HepG2 (cell line): ENCODE data around the gene ITGAV. TPM values are rescaled to one million over a fixed set of nuclear protein-coding genes. Genes with fewer than 3 reads are reported as not detected.

ENCODE experiments used
- ATAC-seq: fragments of 200-7000 bp; cut with Tn5 transposase; 3 replicates; pipeline ENCODE4 v1.9.1; 2020; ENCODE audit warnings: mild to moderate bottlenecking, moderate library complexity
- BruUV-seq: library from RNA; stranded (reverse); fragments of 400-500 nt; replicated peaks from 2 replicates; lab custom pipeline; 2021; lab: Mats Ljungman, UMichigan
- CTCF ChIA-PET: fragments of 300-600 bp; formaldehyde crosslinking; extraction: SDS; loops from one replicate; lab custom pipeline; 2021; ENCODE audit warnings: low total read pairs, inconsistent platforms, low intra/inter-chr PET ratio; lab: Yijun Ruan, JAX
- POLR2A ChIA-PET: fragments of 350-600 bp; sonication (Branson Sonifier 250); formaldehyde crosslinking; loops from one replicate; lab custom pipeline; 2020; ENCODE audit warnings: antibody characterized with exemption, inconsistent platforms; lab: Yijun Ruan, JAX
- DNase-seq: peaks from one replicate; pipeline ENCODE4 v3.0.0-alpha.2; 2015; ENCODE audit warnings: low spot score
- FAIRE-seq: peaks from 3 replicates; lab custom pipeline; 2011; peaks lifted over from hg19 to GRCh38; lab: Jason Lieb, UNC
- H2AFZ ChIP-seq: one replicate; pipeline ENCODE4 v1.6.1; 2011; ENCODE audit warnings: low read length, inconsistent platforms
- H3K27ac ChIP-seq: fragments of 300-600 bp; 3 replicates; pipeline ENCODE4 v1.8.0; 2011; ENCODE audit warnings: mixed run types, mild to moderate bottlenecking, mixed read lengths, low read length, inconsistent platforms; ENCODE audit not compliant: insufficient read depth; ENCODE audit errors: extremely low read length
- H3K27me3 ChIP-seq, 2 experiments: fragments of 200-600 bp in 1 of 2; 2 replicates in 1 of 2; 3 replicates in 1 of 2; pipeline versions ENCODE4 v1.6.0 to v1.8.0; 2011; ENCODE audit warnings: low read length in 2 of 2, mild to moderate bottlenecking in 2 of 2, moderate library complexity in 2 of 2, inconsistent platforms in 1 of 2; ENCODE audit not compliant: insufficient read depth in 2 of 2, control insufficient read depth in 1 of 2
- H3K36me3 ChIP-seq, 2 experiments: fragments of 200-600 bp in 1 of 2; replicated peaks in 1 of 2; 2 replicates in 1 of 2; 3 replicates in 1 of 2; pipeline versions ENCODE4 v1.5.1 to v1.8.0; 2011; ENCODE audit warnings: low read length in 2 of 2, inconsistent platforms in 1 of 2; ENCODE audit not compliant: insufficient read depth in 2 of 2, control insufficient read depth in 1 of 2
- H3K4me1 ChIP-seq: 2 replicates; pipeline ENCODE4 v1.5.1; 2012; ENCODE audit warnings: low read length, inconsistent platforms; ENCODE audit not compliant: insufficient read depth
- H3K4me2 ChIP-seq: 2 replicates; pipeline ENCODE4 v1.6.0; 2011; ENCODE audit warnings: low read depth, low read length, inconsistent platforms
- H3K4me3 ChIP-seq, 3 experiments: fragments of 200-600 bp in 1 of 3; sonication (generic), shearing (Covaris generic) in 1 of 3; replicated peaks in 1 of 3; 2 replicates each; pipeline ENCODE4 v1.5.1; 2011 to 2016; ENCODE audit warnings: low read length in 3 of 3, inconsistent platforms in 2 of 3, low read depth in 2 of 3, mild to moderate bottlenecking in 2 of 3, control low read depth in 1 of 3, mixed read lengths in 1 of 3; ENCODE audit not compliant: insufficient read depth in 1 of 3
- H3K79me2 ChIP-seq: one replicate; pipeline ENCODE4 v1.6.1; 2011; ENCODE audit warnings: low read length, inconsistent platforms; ENCODE audit not compliant: insufficient read depth
- H3K9ac ChIP-seq: 2 replicates; pipeline ENCODE4 v1.6.0; 2011; ENCODE audit warnings: mild to moderate bottlenecking, low read depth, low read length, inconsistent platforms; ENCODE audit not compliant: insufficient read depth
- H3K9me3 ChIP-seq: 2 replicates; pipeline ENCODE4 v1.5.1; 2012; ENCODE audit warnings: mild to moderate bottlenecking, low read length
- H4K20me1 ChIP-seq: 2 replicates; pipeline ENCODE4 v1.6.0; 2011; ENCODE audit warnings: inconsistent platforms, mild to moderate bottlenecking, low read length, moderate library complexity; ENCODE audit not compliant: insufficient read depth
- ADNP ChIP-seq: sonication (generic); formaldehyde crosslinking; IDR thresholded peaks from 2 replicates; pipeline ENCODE4 v1.4.0; 2020; ENCODE audit warnings: missing genetic modification reagents
- EZH2 ChIP-seq: conservative IDR thresholded peaks from 2 replicates; pipeline ENCODE4 v1.6.1; 2012; ENCODE audit warnings: mild to moderate bottlenecking, low read depth, low read length, moderate library complexity
- JUN ChIP-seq: sonication (generic); formaldehyde crosslinking; IDR thresholded peaks from 2 replicates; pipeline ENCODE4 v1.4.0; 2020; ENCODE audit warnings: mild to moderate bottlenecking, missing genetic modification reagents
- KDM2A ChIP-seq: sonication (generic); formaldehyde crosslinking; IDR thresholded peaks from 2 replicates; pipeline ENCODE4 v1.4.0; 2020; ENCODE audit warnings: low read depth, missing genetic modification reagents, borderline replicate concordance
- KLF16 ChIP-seq, 2 experiments: sonication (generic) in 1 of 2; formaldehyde crosslinking in 1 of 2; IDR thresholded peaks; 2 replicates each; pipeline versions ENCODE4 v1.6.1 to v1.8.0; 2016 to 2023; ENCODE audit warnings: missing genetic modification reagents in 2 of 2, missing compliant biosample characterization in 1 of 2
- MTF2 ChIP-seq: sonication (generic); formaldehyde crosslinking; IDR thresholded peaks from 2 replicates; pipeline ENCODE4 v1.5.0; 2020; ENCODE audit warnings: missing genetic modification reagents, borderline replicate concordance
- NFE2L1 ChIP-seq: sonication (generic); formaldehyde crosslinking; IDR thresholded peaks from 2 replicates; pipeline ENCODE4 v1.4.0; 2020; ENCODE audit warnings: missing genetic modification reagents, mild to moderate bottlenecking, borderline replicate concordance
- NR2C2 ChIP-seq: sonication (generic); formaldehyde crosslinking; IDR thresholded peaks from 2 replicates; pipeline ENCODE4 v1.4.0; 2020; ENCODE audit warnings: missing genetic modification reagents, mild to moderate bottlenecking, moderate library complexity, borderline replicate concordance
- REXO4 ChIP-seq: sonication (generic); formaldehyde crosslinking; IDR thresholded peaks from 2 replicates; pipeline ENCODE4 v1.8.0; 2022; ENCODE audit warnings: missing genetic modification reagents, mild to moderate bottlenecking, borderline replicate concordance
- SIN3B ChIP-seq: fragments of 150-350 bp; IDR thresholded peaks from 2 replicates; pipeline ENCODE4 v1.6.1; 2014; ENCODE audit warnings: low read length
- ZFP90 ChIP-seq: sonication (generic); formaldehyde crosslinking; IDR thresholded peaks from 2 replicates; pipeline ENCODE4 v1.8.0; 2022; ENCODE audit warnings: missing genetic modification reagents, mild to moderate bottlenecking, inconsistent platforms, borderline replicate concordance
- ZNF292 ChIP-seq: sonication (generic); formaldehyde crosslinking; IDR thresholded peaks from 2 replicates; pipeline ENCODE4 v1.8.1; 2022; ENCODE audit warnings: mild to moderate bottlenecking, low read depth, missing genetic modification reagents, borderline replicate concordance
- ZSCAN29 ChIP-seq: sonication (generic); formaldehyde crosslinking; conservative IDR thresholded peaks from 2 replicates; pipeline ENCODE4 v1.4.0; 2020; ENCODE audit warnings: mild to moderate bottlenecking, missing genetic modification reagents
- ZSCAN30 ChIP-seq: sonication (generic); formaldehyde crosslinking; IDR thresholded peaks from 2 replicates; pipeline ENCODE4 v1.5.0; 2020; ENCODE audit warnings: mild to moderate bottlenecking, missing genetic modification reagents
- WGBS: methylation state at CpG from one replicate; pipeline ENCODE4 v1.1.6; 2017; ENCODE audit warnings: low lambda C conversion rate; 5-methylcytosine and 5-hydroxymethylcytosine counted together
- in situ Hi-C: cut with HindIII; loops from 2 replicates; pipeline ENCODE4 v1.10.0; 2017; ENCODE audit warnings: low pct_unique_long_range_greater_than_20kb; ENCODE audit not compliant: extremely low pct_ligation_motif_present
- intact Hi-C: fragments of 100-400 bp; cut with micrococcal nuclease; formaldehyde crosslinking; loops from one replicate; pipeline ENCODE4 v1.10.0; 2022; ENCODE audit not compliant: unreplicated experiment
- polyA plus RNA-seq, 8 experiments: library from polyadenylated mRNA; depleted of rRNA in 3 of 8; stranded (reverse) in 7 of 8; unstranded in 1 of 8; fragments of >200 nt; fragmentation: Illumina TruSeq in 4 of 8; extraction: Trizol in 4 of 8; gene quantifications; 2 replicates each; pipeline versions ENCODE4 v1.2.1 to v1.2.3, GENCODE V29; 2011 to 2016; ENCODE audit warnings: low read depth in 4 of 8, missing spikeins in 1 of 8, mixed read lengths in 1 of 8; ENCODE audit not compliant: insufficient read depth in 1 of 8
- total RNA-seq, 5 experiments: library from RNA; depleted of rRNA; stranded (reverse); fragments of >200 nt; fragmentation: Illumina TruSeq; extraction: Trizol; gene quantifications; 2 replicates each; pipeline ENCODE4 v1.2.3, GENCODE V29; 2016; ENCODE audit warnings: low read depth in 1 of 5
- TF ChIP-seq, protein P1 (sequence below): sonication (generic); formaldehyde crosslinking; IDR thresholded peaks from 2 replicates; pipeline ENCODE4 v1.8.1; 2023; ENCODE audit warnings: missing genetic modification reagents, inconsistent platforms, borderline replicate concordance
- TF ChIP-seq, protein P2 (sequence below): IDR thresholded peaks from 2 replicates; pipeline ENCODE4 v1.6.1; 2016; ENCODE audit warnings: low read depth, control low read depth
- TF ChIP-seq, protein P3 (sequence below): sonication (generic); formaldehyde crosslinking; IDR thresholded peaks from 2 replicates; pipeline ENCODE4 v1.5.0; 2020; ENCODE audit warnings: missing genetic modification reagents, mild to moderate bottlenecking, borderline replicate concordance
- TF ChIP-seq, protein P4 (sequence below): sonication (generic); formaldehyde crosslinking; IDR thresholded peaks from 2 replicates; pipeline ENCODE4 v1.4.0; 2020; ENCODE audit warnings: mild to moderate bottlenecking, missing genetic modification reagents

Gene ITGAV
- total and polyA plus RNA-seq, 2 of the 13 experiments (the other 11 are each of a cell fraction or from before 2014, with no cell fraction given): 59.1 to 60.4 TPM

- TF ChIP-seq, protein P1, sequence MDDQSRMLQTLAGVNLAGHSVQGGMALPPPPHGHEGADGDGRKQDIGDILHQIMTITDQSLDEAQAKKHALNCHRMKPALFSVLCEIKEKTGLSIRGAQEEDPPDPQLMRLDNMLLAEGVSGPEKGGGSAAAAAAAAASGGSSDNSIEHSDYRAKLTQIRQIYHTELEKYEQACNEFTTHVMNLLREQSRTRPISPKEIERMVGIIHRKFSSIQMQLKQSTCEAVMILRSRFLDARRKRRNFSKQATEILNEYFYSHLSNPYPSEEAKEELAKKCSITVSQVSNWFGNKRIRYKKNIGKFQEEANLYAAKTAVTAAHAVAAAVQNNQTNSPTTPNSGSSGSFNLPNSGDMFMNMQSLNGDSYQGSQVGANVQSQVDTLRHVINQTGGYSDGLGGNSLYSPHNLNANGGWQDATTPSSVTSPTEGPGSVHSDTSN (CRISPR knock-in tag): no peak
- TF ChIP-seq, all 625 proteins: peak for 0
Measured at GRCh38 chr2:186714611-186715010, 124.8 kb downstream of the ITGAV start (continued).

DNA sequence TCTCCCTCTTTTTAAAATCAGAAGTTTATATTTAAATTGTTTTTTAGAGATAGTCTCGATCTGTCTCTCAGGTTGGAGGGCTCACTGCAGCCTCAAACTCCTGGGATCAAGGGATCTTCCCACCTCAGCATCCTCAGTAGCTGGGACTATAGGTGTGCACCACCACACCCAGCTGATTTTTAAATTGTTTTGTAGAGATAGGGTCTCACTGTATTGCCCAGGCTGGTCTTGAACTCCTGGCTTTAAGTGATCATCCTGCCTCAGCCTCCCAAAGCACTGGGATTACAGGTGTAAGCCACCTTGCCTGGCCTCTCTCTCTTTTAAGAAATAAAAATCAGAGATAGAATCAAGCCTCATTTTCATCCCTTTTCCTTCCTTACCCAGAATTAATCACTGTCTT lies 126.1 kb downstream of the ITGAV start:
- ChIA-PET POLR2A (no interaction called here), CTCF (no interaction called here)
- Histone ChIP-seq H4K20me1 (no peaks in the 10 kb centered on the region), H3K9ac (no peak overlapping the region), H3K27ac (no peak overlapping the region), H3K4me3 (no peak overlapping the region), H3K9me3 (no peaks in the 10 kb centered on the region), H3K36me3 (no peaks in the 10 kb centered on the region), H3K4me2 (no peak overlapping the region), H3K79me2 (no peaks in the 10 kb centered on the region), H2AFZ (no peak overlapping the region), H3K27me3 (no peaks in the 10 kb centered on the region), H3K4me1 (no peaks in the 10 kb centered on the region)
- FAIRE-seq (no peak), ATAC-seq (no peak), DNase-seq (no peak)
- BruUV-seq: no TSS peak
- in situ Hi-C loops (no loop called here), intact Hi-C loops (no loop called here)
- 0% methylated on average over 1 of the region's 1 CpG for WGBS
- TF ChIP-seq JUN (CRISPR knock-in tag): no peak
- TF ChIP-seq NFE2L1 (CRISPR knock-in tag): no peak
- TF ChIP-seq, protein P2, sequence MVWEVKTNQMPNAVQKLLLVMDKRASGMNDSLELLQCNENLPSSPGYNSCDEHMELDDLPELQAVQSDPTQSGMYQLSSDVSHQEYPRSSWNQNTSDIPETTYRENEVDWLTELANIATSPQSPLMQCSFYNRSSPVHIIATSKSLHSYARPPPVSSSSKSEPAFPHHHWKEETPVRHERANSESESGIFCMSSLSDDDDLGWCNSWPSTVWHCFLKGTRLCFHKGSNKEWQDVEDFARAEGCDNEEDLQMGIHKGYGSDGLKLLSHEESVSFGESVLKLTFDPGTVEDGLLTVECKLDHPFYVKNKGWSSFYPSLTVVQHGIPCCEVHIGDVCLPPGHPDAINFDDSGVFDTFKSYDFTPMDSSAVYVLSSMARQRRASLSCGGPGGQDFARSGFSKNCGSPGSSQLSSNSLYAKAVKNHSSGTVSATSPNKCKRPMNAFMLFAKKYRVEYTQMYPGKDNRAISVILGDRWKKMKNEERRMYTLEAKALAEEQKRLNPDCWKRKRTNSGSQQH (CRISPR knock-in tag): no peak
- no peak for TF ChIP-seq NR2C2 (CRISPR knock-in tag)
- no peak for TF ChIP-seq EZH2
- TF ChIP-seq ZSCAN29 (CRISPR knock-in tag): no peak
- no peak for TF ChIP-seq ADNP (CRISPR knock-in tag)
- TF ChIP-seq SIN3B: no peak
- TF ChIP-seq ZSCAN30: no peak
- TF ChIP-seq ZNF292: no peak
- no peak for TF ChIP-seq REXO4 (CRISPR knock-in tag)
- no peak for TF ChIP-seq KLF16 (CRISPR knock-in tag; IDR thresholded peaks at IDR 0.05)
- TF ChIP-seq, protein P3, sequence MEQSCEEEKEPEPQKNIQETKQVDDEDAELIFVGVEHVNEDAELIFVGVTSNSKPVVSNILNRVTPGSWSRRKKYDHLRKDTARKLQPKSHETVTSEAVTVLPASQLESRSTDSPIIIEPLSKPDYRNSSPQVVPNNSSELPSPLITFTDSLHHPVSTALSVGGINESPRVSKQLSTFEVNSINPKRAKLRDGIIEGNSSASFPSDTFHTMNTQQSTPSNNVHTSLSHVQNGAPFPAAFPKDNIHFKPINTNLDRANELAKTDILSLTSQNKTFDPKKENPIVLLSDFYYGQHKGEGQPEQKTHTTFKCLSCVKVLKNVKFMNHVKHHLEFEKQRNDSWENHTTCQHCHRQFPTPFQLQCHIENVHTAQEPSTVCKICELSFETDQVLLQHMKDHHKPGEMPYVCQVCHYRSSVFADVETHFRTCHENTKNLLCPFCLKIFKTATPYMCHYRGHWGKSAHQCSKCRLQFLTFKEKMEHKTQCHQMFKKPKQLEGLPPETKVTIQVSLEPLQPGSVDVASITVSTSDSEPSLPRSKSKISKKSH (CRISPR knock-in tag): no peak
- TF ChIP-seq, protein P4, sequence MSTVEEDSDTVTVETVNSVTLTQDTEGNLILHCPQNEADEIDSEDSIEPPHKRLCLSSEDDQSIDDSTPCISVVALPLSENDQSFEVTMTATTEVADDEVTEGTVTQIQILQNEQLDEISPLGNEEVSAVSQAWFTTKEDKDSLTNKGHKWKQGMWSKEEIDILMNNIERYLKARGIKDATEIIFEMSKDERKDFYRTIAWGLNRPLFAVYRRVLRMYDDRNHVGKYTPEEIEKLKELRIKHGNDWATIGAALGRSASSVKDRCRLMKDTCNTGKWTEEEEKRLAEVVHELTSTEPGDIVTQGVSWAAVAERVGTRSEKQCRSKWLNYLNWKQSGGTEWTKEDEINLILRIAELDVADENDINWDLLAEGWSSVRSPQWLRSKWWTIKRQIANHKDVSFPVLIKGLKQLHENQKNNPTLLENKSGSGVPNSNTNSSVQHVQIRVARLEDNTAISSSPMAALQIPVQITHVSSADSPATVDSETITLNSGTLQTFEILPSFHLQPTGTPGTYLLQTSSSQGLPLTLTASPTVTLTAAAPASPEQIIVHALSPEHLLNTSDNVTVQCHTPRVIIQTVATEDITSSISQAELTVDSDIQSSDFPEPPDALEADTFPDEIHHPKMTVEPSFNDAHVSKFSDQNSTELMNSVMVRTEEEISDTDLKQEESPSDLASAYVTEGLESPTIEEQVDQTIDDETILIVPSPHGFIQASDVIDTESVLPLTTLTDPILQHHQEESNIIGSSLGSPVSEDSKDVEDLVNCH: no peak
- no peak for TF ChIP-seq ZFP90 (CRISPR knock-in tag)
- no peak for TF ChIP-seq MTF2 (CRISPR knock-in tag)
- TF ChIP-seq KDM2A (CRISPR knock-in tag): no peak
